NCI-H2107 (cell line): ENCODE results near the gene PLIN3.
"Not testable (repeated sequence)": the region's sequence is repeated elsewhere in the genome, so short reads cannot be mapped to it uniquely, and the experiment has no call there.

ENCODE experiments used
- DNase-seq: peaks from one replicate; lab custom pipeline; 2025; lab: John Stamatoyannopoulos, UW

PLIN3 gene

DNA sequence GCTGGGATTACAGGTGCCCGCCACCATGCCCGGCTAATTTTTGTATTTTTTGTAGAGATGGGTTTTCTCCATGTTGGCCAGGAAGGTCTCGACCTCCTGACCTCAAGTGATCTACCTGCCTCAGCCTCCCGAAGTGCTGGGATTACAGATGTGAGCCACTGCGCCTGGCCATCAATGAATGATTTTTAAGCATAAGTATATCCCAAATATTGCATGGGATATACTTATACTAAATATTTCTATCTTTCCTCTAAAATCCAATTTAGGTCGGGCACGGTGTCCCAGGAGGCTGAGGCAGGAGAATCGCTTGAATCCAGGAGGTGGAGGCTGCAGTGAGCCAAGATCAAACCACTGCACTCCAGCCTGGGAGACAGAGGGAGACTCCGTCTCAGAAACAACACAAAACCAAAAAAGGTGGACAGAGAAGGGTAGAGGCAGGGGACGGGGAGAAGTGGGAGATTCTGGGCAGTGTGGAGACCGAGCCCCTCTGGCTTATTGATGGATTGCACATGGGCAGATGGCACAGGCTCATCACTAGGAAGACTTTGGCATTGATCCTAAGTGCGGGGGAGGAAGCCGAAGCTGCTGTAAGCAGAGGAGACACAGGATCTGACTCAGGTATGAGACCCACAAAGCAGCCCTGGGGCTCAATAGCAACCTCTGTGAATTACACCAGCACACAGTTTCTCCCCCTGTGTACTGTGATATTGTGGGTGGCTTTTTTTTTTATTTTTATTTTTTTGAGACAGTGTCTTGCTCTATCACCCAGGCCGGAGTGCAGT, 21.8 kb upstream of the PLIN3 start:
- no peak for DNase-seq

DNA sequence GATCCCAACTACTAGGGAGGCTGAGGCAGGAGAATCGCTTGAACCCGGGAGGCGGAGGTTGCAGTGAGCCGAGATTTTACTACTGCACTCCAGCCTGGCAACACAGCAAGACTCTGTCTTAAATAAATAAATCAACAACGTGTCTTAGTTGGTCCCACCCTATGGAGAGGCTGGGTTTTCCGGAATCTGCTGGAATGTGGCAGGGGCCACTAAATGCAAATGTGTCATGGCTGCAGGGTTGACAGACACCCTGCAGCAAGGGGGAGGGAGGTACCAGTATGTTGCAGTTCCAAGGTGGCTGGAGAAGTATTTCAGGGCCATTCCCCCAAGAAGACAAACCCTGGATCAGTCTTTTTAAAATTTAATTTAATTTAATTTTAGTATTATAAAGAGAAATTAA, 20.3 kb upstream of the PLIN3 start:
- DNase-seq, result not testable (repeated sequence)

DNA sequence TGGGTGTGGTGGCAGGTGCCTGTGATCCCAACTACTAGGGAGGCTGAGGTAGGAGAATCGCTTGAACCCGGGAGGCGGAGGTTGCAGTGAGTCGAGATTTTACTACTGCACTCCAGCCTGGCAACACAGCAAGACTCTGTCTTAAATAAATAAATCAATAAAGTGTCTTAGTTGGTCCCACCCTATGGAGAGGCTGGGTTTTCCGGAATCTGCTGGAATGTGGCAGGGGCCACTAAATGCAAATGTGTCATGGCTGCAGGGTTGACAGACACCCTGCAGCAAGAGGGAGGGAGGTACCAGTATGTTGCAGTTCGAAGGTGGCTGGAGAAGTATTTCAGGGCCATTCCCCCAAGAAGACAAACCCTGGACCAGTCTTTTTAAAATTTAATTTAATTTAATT, 17.5 kb upstream of the PLIN3 start:
- DNase-seq, result not testable (repeated sequence)

DNA sequence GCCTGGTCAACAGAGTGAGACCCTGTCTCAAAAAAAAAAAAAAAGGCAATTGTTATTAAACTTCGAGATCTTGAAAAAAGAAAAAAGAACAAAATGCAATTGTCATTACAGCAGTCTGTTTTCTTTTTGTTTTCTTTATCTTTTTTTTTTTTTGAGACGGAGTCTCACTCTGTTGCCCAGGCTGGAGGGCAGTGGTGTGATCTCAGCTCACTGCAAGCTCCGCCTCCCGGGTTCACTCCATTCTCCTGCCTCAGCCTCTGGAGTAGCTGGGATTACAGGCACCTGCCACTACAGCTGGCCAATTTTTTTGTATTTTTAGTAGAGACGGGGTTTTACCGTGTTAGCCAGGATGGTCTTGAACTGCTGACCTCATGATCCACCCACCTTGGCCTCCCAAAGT, 15.4 kb upstream of the PLIN3 start:
- not testable (repeated sequence) for DNase-seq

DNA sequence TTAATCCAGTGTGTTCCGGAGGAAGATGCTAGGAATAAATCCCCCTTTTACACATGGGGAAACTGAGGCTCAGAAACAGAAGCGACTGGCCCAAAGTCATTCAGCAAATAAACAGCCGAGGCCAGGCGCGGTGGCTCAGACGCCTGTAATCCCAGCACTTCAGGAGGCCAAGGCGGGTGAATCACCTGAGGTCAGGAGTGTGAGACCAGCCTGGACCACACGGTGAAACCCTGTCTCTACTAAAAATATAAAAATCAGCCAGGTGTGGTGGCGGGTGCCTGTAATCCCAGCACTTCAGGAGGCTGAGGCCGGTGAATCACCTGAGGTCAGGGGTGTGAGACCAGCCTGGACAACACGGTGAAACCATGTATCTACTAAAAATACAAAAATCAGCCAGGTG, 11.6 kb upstream of the PLIN3 start:
- DNase-seq, result no peak

DNA sequence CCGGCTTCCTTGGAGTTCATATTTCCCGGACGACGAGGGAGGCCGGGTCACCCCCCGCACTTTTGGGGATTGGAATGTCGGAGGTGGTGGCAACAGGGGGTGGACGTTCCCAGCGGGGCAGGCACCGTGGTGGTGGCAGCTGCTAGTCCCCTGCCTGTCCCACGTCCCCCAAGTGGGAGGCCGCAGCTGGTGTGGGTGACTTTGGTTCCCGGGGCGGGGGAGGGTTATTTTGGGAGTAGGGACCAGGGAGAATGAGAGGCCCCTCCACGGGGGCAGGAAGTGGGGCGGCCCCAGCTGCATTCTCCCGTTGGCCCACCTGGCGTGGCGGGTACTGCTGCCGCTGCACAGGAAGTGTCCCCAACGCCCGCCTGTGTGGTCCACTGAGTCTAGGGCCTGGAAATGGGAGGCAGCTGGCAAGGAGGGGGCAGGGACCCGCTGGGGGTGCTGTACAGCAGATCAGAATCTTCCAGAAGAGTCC, 11.1 kb upstream of the PLIN3 start:
- no peak for DNase-seq

DNA sequence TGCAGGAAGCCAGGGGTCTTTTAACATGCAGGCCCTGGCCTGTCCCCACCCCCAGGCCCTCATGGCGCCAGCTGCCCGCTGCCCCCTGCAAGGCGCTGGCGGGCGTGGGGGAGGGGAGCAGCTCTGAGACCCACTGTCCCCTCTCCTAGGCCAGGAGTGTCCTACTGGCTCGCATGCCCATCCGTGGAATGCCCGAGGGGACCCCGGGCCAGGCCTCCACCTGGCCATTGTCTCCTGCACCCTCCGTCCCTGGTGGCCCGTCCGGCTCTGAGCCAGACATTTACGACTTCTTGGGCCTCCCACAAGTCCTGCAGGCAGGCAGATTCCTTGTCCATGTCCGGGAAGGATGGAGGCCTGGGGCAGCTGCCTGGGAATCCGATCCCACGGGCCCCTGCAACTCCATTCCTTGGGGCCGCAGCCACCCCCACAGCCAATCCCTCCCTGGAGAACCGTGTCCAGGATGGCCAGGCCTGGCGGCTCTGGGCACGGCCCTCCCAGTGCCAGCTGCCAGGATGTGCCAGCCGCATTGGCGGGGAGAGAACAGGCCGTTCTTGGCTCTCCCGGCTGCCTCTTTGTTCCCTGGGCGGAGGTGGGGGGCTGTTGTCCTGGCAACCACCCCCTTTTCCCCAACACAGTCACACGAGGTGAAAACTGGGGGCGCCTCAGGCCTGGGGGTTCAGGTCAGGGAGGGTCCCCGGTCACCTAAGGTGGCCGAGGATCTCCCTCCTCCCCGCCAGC, 10.5 kb upstream of the PLIN3 start:
- no peak for DNase-seq

DNA sequence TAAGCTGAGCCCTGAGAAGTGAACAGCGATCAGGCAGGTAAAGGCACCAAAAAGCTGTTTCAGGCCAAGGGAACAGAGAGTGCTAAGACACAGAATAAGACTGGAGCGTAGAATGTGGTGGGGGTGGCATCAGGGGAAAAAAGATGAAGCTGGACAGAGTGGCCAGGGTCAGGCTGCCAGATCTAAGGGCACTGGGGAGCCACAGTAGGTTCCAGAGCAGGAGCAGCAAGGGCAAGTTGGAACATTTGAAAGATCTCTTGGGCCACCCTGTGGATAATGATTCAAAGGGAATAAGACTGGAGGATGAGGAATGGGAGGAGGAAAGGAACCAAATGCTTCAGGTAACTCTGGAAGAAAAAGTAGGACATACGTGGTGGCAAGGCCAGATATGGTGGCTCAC, 6.5 kb upstream of the PLIN3 start:
- DNase-seq, result no peak

DNA sequence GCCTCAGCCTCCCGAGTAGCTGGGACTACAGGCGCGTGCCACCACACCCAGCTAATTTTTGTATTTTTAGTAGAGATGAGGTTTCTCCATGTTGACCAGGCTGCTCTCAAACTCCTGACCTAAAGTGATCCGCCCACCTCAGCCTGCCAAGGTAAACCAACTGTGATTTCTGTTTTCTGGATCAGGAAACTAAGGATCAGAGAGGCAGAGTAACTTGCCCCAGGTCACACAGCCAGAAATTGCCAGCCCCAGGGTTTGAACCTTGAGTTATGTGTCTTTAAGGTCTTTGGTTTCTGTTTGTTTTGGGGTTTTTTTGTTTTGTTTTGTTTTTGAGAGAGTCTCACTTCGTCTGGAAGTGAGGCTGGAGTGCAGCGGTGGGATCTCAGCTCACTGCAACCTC, 4.2 kb upstream of the PLIN3 start:
- no peak for DNase-seq

DNA sequence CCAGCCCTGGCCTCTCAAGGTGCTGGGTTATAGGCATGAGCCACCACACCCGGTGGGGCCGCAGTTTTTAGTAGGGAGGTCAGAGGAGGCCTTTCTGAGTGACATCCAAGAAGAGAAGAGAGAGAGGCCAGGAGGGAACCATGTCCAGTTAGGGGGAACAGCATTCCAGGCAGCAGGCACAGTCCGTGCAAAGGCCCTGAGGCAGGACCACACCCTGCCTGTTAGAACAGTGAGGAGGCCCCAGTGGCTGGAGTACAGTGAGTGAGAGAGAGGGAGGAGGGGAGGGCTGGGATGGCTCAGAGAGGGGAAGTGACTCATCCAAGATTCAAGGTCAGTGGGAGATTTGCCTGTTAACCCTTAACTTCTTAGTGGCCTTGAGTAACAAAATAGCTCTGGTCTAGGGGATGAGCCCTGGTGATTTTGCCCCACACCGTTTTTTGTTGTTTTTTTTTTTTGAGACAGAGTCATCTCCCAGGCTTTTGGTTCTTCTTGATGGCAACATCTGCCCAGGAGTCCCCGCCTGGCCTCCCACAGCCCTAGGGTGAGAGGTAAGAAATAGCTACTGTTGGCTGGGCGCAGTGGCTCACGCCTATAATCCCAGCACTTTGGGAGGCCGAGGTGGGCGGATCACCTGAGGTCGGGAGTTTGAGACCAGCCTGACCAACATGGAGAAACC, 2.7 kb upstream of the PLIN3 start:
- DNase-seq, result no peak

DNA sequence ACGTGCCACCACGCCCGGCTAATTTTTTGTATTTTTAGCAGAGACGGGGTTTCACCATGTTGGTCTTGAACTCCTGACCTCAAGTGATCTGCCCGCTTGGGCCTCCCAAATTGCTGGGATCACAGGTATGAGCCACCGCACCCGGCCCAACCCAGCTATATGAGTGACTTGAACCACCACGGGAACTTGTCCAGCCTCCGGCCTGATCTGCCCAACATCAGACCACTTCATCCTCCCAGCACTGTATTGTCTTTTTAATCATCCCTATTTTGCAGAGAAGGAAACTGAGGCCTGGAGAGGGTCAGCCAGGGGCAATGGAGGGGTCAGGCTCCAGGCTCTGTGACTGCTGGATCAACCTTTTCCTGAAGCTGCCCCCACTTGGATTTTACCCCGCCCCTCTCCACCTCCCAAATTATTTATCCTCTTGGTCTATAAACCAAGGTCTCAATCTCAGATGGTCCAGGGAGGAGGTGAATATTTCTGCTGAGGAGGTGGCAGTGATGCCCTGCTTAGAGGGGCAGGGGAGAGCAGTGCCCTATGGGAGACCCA, 893 bp upstream of the PLIN3 start:
- DNase-seq, result no peak

DNA sequence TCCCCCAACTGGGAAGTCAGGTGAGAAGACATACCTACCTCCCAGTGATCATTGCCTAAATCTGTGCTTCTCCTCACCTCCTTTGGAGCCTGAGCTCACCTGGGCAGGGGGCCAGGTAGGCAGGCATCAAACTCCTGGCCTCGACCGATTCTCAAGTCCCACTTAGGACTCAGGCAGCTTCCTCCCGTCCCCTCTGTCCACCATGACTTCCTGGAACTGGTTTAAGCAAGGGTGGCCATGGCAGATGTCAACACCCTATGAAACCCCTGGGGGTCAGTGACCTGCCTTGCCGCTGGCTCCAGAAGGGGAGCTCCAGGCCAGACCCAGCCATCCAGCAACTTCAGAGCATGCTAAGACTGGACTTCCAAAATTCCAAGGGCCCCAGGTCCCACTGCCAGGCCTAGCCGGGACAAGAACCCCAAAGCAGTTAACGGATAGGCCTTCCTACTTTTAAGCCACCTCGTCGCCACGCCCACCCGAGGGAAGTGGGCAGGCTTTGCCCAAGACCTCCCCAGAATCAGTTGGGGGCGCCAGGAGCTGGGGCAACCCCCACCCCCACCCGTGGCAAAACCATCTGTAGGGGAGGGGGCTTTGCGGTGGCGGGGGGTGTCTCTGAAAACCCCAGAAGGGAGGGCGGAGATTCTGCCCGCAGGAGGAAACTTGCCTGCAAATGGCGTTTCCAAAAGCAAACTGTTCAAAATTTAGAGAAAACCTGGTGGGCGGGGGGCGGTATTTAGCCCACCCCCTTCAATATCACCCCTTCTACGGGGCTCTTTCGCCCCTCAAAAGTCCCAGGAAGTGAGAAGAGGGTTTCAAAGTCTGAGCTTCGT, 657 bp downstream of the PLIN3 start:
- no peak for DNase-seq

DNA sequence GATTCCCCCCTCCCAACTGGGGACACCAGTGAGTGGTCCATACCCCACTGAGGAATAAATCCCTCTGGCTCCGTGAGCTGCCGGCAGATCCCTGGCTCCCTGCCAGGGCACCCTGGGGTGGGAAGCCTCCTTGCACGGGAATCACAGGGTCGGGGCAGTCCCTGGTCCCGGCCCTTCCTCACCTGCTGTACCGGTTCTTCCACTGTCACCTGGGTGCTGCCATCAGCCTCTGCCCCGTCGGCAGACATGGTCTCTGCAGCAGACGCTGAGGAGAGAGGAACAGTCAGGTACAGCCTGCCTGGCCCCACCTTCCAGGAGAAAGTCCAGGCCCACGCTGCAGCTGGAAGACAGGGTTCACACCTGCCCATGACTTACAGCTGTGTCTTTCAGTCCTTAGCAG, 6.3 kb downstream of the PLIN3 start:
- no peak for DNase-seq

DNA sequence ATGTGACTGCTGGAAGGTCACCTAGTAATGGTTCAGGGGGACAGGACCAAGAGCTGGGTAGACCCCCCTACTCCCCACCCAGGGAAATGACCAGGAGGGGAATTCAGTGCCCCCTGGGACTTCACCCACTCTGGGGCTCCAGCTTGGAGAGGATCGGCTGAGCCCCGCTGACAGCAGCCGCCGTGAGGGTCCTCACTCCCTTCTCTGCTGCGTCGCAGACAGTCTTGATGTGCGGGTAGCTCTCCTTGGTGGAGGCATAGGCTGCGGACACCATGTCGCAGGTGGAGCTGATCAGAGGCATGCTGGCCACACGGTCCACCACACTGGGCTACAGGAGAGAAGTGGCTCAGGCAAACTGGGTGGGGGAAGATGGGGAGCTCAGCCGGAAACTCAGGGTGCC, 7.8 kb downstream of the PLIN3 start:
- DNase-seq, result no peak

DNA sequence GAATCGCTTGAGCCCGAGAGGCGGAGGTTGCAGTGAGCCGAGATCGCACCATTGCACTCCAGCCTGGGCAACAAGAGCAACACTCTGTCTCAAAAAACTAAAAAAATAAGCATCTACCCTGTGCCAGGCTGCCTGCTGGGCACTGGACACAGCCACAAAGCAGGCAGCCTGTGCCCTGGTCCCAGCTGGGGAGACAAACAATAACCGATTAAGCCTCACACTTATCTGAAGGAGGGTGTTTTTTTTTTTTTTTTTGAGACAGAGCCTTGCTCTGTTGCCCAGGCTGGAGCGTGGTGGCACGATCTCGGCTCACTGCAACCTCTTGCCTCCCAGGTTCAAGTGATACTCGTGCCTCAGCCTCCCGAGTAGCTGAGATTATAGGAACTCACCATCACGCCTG, 11.0 kb downstream of the PLIN3 start:
- DNase-seq, result not testable (repeated sequence)

DNA sequence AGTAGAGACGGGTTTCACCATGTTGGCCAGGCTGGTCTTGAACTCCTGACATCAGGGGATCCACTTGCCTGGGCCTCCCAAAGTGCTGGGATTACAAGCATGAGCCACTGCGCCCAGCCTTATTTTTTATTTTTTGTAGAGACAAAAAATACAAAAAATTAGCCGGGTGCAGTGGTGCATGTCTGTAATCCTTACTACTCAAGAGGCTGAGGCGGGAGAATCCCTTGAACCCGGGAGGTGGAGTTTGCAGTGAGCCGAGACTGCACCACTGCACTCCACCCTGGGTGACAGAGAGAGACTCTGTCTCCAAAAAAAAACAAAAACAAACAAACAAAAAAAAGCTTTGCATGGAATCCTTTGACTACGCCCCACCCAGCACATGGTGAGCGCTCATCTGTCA, 14.0 kb downstream of the PLIN3 start:
- DNase-seq, result not testable (repeated sequence)

DNA sequence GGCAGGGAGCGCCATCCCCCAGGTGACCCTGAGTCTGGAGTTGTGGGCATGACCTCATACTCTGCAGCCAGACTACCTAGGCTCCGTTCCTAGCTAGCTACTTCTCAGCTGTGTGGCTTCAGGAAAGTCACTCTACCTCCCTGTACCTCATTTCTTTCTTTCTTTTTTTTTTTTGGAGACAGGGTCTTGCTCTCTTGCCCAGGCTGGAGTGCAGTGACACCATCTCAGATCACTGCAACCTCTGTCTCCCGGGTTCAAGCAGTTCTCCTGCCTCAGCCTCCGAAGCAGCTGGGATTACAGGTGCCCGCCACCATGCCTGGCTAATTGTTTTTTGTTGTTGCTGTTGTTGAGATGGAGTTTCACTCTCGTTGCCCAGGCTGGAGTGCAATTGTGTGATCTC, 15.0 kb downstream of the PLIN3 start:
- no peak for DNase-seq

DNA sequence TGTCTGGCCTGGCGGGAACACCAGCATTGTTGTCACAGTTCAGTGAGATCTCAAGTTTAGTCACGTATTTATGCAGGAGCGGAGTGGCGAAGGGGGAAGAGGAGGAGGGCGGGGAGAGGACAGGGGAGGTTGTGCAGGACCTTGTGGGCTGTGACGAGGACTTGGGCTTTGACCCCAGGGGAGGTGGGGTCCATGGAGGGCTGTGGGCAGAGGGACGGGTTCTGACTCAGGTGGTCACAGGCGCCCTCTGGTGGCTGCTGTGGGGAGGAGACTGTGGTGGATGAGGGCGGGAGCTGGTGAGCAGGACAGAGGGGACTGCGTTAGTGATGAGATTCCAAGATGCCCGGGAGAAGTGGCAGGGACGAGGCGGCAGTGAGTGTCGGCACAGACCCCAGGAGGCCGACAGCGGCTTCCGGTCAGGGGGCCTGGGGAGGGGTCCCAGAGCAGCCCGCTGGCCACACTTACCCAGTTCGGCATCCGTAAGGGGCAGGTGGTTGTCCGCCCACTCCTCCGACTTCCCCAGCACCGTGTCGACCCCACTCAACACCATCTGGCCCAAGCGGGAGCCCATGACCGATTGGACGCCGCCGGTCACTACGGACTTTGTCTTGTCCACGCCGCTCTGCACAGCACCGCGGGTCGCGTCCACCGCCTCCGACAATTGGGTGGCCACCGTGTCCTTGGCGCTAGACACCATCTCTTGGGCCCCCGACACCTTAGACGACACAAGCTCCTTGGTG, 15.7 kb downstream of the PLIN3 start:
- no peak for DNase-seq

DNA sequence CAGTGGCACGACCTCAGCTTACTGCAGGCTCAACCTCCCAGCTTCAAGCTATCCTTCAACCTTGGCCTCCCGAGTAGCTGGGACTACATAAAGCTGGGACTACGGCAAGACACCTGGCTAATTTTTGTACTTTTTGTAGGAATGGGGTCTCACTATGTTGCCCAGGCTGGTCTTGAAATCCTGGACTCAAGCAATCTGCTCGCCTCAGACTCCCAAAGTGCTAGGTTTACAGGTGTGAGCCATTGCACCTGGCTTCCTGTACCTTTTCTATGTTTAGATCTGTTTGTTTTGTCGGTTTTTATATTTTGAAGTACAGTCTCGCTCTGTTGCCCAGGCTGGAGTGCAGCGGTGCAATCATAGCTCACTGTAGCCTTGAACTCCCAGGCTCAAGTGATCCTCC, 18.4 kb downstream of the PLIN3 start:
- no peak for DNase-seq

DNA sequence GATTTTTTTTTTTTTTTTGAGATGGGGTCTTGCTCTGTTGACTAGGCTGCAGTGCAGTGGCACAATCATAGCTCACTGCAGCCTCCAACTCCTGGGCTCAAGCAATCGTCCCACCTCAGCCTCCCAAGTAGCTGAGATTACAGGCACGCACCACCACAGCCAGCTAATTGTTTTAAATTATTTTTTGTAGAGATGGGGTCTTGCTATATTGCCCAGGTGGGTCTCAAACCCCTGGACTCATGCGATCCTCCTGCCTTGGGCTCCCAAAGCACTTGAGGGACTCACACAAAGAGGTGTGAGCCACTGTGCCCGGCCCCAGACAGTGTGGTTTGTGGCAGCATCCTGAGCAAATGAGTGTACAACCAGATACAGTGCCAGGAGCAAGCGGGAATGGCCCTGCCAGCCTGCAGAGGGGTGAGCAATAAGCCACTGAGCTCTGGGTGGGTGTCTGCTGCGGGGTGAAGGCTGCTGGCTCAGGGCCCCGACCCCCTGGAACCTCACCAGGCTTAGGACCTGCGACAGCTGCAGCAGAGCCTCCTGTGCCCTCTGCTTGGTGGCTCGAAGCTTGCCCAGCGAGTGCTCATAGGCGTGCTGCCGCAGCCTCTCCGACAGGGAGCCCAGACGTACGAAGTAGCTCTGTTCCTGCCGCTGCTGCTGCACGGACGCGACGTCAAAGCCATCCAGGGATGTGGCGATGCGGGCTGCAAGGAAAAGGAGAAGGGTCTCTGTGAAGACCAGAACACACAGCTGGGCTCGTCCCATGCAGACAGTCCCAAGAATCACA, 20.1 kb downstream of the PLIN3 start:
- DNase-seq, result no peak
